ENCODE data around the gene YES1. TPM values are rescaled to one million over a fixed set of nuclear protein-coding genes. Genes with fewer than 3 reads are reported as not detected.

YES1 gene
- polyA plus RNA-seq, 1 experiment, result 11.3 TPM

- CTCF ChIA-PET, result no interaction called here
- H3K36me3 ChIP-seq (ENCODE audit: control insufficient read depth, insufficient read depth, low read length), result peaks cover 8% of the 10 kb centered on the region
- POLR2A ChIA-PET, result no interaction called here
- no peak for DNase-seq (ENCODE audit: low read depth)
- TF ChIP-seq CTCF (IDR thresholded peaks at IDR 0.05; ENCODE audit: insufficient read depth, low read depth, low read length), result no peak
- no peak overlapping the region for H3K4me3 ChIP-seq (ENCODE audit: low read depth, low read length)
- no peaks in the 10 kb centered on the region for H3K27me3 ChIP-seq (ENCODE audit: control insufficient read depth, insufficient read depth, low read length)
Observed at GRCh38 chr18:677145-677544, 134.9 kb downstream of the YES1 start.

GRCh38 chr18:676736-677135 lies 135.3 kb downstream of the YES1 start:
- no peak overlapping the region for H3K4me3 ChIP-seq (ENCODE audit: low read depth, low read length)
- no peak for TF ChIP-seq CTCF (IDR thresholded peaks at IDR 0.05; ENCODE audit: insufficient read depth, low read depth, low read length)
- ChIA-PET CTCF (no interaction called here), POLR2A (no interaction called here)
- no peaks in the 10 kb centered on the region for H3K27me3 ChIP-seq (ENCODE audit: control insufficient read depth, insufficient read depth, low read length)
- H3K36me3 ChIP-seq (ENCODE audit: control insufficient read depth, insufficient read depth, low read length), result peaks cover 8% of the 10 kb centered on the region
- DNase-seq (ENCODE audit: low read depth), result no peak

- Histone ChIP-seq H3K36me3 (ENCODE audit: control insufficient read depth, insufficient read depth, low read length) (peaks cover 5% of the 10 kb centered on the region), H3K27me3 (ENCODE audit: control insufficient read depth, insufficient read depth, low read length) (no peaks in the 10 kb centered on the region), H3K4me3 (ENCODE audit: low read depth, low read length) (no peak overlapping the region)
- CTCF ChIA-PET, result interaction anchor here (1.5 kb wide), 1 partner anchor 27 kb away, joined by 3 read pairs; no protein-coding TSS in a partner anchor
- no peak for DNase-seq (ENCODE audit: low read depth)
- no peak for TF ChIP-seq CTCF (IDR thresholded peaks at IDR 0.05; ENCODE audit: insufficient read depth, low read depth, low read length)
- POLR2A ChIA-PET, result no interaction called here
Observed at GRCh38 chr18:676069-676468, 136.0 kb downstream of the YES1 start.

GRCh38 chr18:675307-675706 lies 136.7 kb downstream of the YES1 start:
- ChIA-PET CTCF (interaction anchor here (1.5 kb wide), 1 partner anchor 28 kb away, joined by 3 read pairs; no protein-coding TSS in a partner anchor), POLR2A (no interaction called here)
- no peaks in the 10 kb centered on the region for H3K27me3 ChIP-seq (ENCODE audit: control insufficient read depth, insufficient read depth, low read length)
- peaks cover 7% of the 10 kb centered on the region for H3K36me3 ChIP-seq (ENCODE audit: control insufficient read depth, insufficient read depth, low read length)
- no peak for DNase-seq (ENCODE audit: low read depth)
- no peak for TF ChIP-seq CTCF (IDR thresholded peaks at IDR 0.05; ENCODE audit: insufficient read depth, low read depth, low read length)
- no peak overlapping the region for H3K4me3 ChIP-seq (ENCODE audit: low read depth, low read length)

- no peak for DNase-seq (ENCODE audit: low read depth)
- POLR2A ChIA-PET, result no interaction called here
- no peak for TF ChIP-seq CTCF (IDR thresholded peaks at IDR 0.05; ENCODE audit: insufficient read depth, low read depth, low read length)
- Histone ChIP-seq H3K27me3 (ENCODE audit: control insufficient read depth, insufficient read depth, low read length) (no peaks in the 10 kb centered on the region), H3K36me3 (ENCODE audit: control insufficient read depth, insufficient read depth, low read length) (peaks cover 10% of the 10 kb centered on the region), H3K4me3 (ENCODE audit: low read depth, low read length) (no peak overlapping the region)
- CTCF ChIA-PET, result interaction anchor here (0.9 to 1.6 kb wide), 2 partner anchors 157 to 166 kb away, joined by 3 read pairs; no protein-coding TSS in a partner anchor
Observed at GRCh38 chr18:673769-674168, 138.3 kb downstream of the YES1 start.

All from BJ (cell line).